ENCODE data around the gene ITIH3.

ITIH3 gene

GRCh38 chr3:52813810-52814209, 19.2 kb downstream of the ITIH3 start:
- CTCF ChIA-PET = interaction anchor here (1.9 kb wide), 1 partner anchor 15 kb away, joined by 9 read pairs; no protein-coding TSS in a partner anchor
- POLR2A ChIA-PET = no interaction called here
- no peak for TF ChIP-seq CTCF (IDR thresholded peaks at IDR 0.05; ENCODE audit: control extremely low read depth, extremely low read depth, low read depth, missing control alignments)
- no peak for DNase-seq (ENCODE audit: extremely low spot score)

GRCh38 chr3:52816199-52816598, 21.6 kb downstream of the ITIH3 start:
- POLR2A ChIA-PET = no interaction called here
- no peak for DNase-seq (ENCODE audit: extremely low spot score)
- CTCF ChIA-PET = interaction anchor here (1.0 to 3.1 kb wide), 5 partner anchors 12 to 29 kb away, joined by 3 to 11 read pairs (median 4); no protein-coding TSS in a partner anchor
- TF ChIP-seq CTCF (IDR thresholded peaks at IDR 0.05; ENCODE audit: control extremely low read depth, extremely low read depth, low read depth, missing control alignments) = no peak

GRCh38 chr3:52816654-52817053, 22.1 kb downstream of the ITIH3 start:
- ChIA-PET POLR2A (no interaction called here), CTCF (interaction anchor here (1.0 to 3.1 kb wide), 4 partner anchors 12 to 29 kb away, joined by 3 to 11 read pairs (median 4); no protein-coding TSS in a partner anchor)
- TF ChIP-seq CTCF (IDR thresholded peaks at IDR 0.05; ENCODE audit: control extremely low read depth, extremely low read depth, low read depth, missing control alignments) = no peak
- no peak for DNase-seq (ENCODE audit: extremely low spot score)

- POLR2A ChIA-PET = no interaction called here
- DNase-seq (ENCODE audit: extremely low spot score) = no peak
- no peak for TF ChIP-seq CTCF (IDR thresholded peaks at IDR 0.05; ENCODE audit: control extremely low read depth, extremely low read depth, low read depth, missing control alignments)
- CTCF ChIA-PET = interaction anchor here (1.5 to 3.1 kb wide), 2 partner anchors 13 to 19 kb away, joined by 4 to 11 read pairs; no protein-coding TSS in a partner anchor
These were observed 22.6 kb downstream of the ITIH3 start for GRCh38 chr3:52817221-52817620.

GRCh38 chr3:52817860-52818259, 23.3 kb downstream of the ITIH3 start:
- CTCF ChIA-PET = interaction anchor here (1.8 to 3.1 kb wide), 3 partner anchors 9 to 372 kb away, joined by 4 to 11 read pairs (median 7); no protein-coding TSS in a partner anchor
- POLR2A ChIA-PET = no interaction called here
- no peak for DNase-seq (ENCODE audit: extremely low spot score)
- no peak for TF ChIP-seq CTCF (IDR thresholded peaks at IDR 0.05; ENCODE audit: control extremely low read depth, extremely low read depth, low read depth, missing control alignments)

- ChIA-PET CTCF (interaction anchor here (0.7 to 3.8 kb wide), 14 partner anchors 9 to 374 kb away, joined by 3 to 16 read pairs (median 3); partner anchors contain the start of gene ITIH3), POLR2A (no interaction called here)
- TF ChIP-seq CTCF (IDR thresholded peaks at IDR 0.05; ENCODE audit: control extremely low read depth, extremely low read depth, low read depth, missing control alignments) = no peak
- DNase-seq (ENCODE audit: extremely low spot score) = no peak
These were observed 25.3 kb downstream of the ITIH3 start for GRCh38 chr3:52819936-52820335.
